Right ventricle myocardium superior (tissue), 1 donor: Measurements from ENCODE around the gene USP20. TPM values are rescaled to one million over a fixed set of nuclear protein-coding genes. Genes with fewer than 3 reads are reported as not detected.

Experiments
- ATAC-seq: fragments of 200-7000 bp; cut with Tn5 transposase; one replicate; pipeline ENCODE4 v1.9.1; 2020; ENCODE audit warnings: mild to moderate bottlenecking; ENCODE audit not compliant: poor library complexity
- DNase-seq: peaks from one replicate; pipeline ENCODE4 v3.0.0-alpha.2; 2020
- intact Hi-C: fragments of 100-400 bp; cut with DNase I; formaldehyde crosslinking; loops from one replicate; pipeline ENCODE4 v1.11.2; 2022
- total RNA-seq: library from RNA; stranded (reverse); fragmentation: NEBNext Ultra II Directional; extraction: Animal tissue kit (Norgen Biotek cat#: 25700); gene quantifications from one replicate; pipeline ENCODE4 v1.2.1, GENCODE V29; 2021
- donor health status: DM: no; HTN: yes; CAD: no; lungs with severe emphysema.

Gene USP20
- total RNA-seq, 1 donor from 2014 or later = 10.4 TPM

DNA sequence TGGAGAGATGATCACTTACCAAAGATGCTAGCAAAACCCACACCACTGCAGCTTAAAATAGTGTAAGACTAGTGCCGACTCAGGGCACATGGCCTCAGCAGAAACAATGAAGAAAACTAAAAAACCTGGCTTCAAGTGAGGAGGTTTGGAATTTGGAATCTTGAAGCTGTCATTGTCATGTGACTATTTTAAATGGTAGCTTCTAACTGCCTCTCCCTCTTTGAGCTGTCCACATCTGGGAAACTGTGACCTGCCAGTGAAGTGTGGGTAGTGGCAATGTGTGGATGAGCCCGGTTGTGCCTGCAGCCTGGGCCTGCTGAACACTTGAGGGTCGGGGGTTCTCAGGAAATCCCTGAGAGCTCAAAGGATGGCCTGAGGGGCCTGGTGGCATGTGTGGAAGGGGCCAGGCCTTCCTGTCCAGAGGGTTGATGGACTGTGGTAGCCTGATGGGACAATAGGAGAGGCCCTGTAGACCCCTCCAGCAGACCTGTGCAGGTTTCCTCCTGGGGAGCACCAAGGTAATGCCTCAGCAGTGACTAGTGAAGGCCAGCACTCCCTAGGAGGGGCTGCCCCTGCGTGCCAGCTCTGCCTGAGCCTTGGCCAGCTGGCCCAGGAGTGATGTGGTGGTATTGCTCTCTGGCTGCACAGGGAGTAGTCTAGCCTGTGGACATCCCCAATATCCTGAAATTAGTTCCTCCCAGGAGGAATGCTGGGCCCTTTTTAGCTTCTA lies 13.6 kb downstream of the USP20 start:
- ATAC-seq (no peak), DNase-seq (no peak)
- intact Hi-C loops = no loop called here

DNA sequence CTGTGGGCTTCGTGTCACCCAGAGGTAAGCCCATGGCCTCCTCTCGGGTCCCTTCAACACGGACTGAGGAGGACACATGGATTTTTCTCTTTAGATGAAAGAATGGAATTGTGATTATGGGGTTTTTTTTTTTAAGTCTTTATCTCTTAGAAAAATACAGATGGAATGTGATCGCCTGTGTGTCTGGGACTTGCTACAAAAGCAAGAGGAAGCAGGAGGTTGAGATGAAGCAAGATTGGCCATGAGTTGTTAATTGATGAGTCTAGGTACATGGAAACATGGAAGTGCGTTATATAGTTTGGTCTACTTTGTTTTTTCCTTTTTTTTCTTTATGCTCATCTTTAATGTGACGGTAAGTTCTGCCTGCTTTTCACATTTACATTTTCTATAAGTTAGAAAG lies 14.6 kb downstream of the USP20 start:
- DNase-seq = no peak
- no peak for ATAC-seq

DNA sequence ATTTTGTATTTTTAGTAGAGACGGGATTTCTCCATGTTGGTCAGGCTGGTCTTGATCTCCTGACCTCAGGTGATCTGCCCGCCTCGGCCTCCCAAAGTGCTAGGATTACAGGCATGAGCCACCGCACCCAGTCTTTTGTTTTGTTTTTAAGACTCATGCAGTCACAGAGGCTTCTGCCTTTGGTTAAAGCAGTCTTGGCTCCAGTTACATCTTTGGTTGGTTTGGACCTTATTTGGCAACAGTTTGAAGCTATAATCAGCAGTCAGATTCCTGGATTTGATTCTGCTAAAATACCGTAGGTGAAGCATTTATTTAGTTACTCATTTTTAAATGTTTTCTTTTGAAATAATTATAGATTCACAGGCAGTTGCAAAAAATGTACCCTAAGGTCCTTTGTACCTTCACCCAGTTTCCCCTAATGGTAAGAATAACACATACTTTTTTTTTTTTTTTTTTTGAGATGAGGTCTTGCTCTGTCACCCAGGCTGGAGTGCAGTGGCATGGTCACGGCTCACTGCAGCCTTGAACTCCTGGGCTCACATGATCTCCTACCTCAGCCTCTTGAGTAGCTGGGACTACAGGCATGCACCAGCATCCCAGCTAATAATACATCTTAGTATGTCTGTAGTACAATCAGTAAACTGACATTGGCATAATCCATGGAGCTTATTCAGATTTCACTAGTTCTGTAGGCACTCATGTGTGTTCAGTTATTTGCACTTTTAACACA lies 15.7 kb downstream of the USP20 start:
- ATAC-seq = no peak
- intact Hi-C loops = no loop called here
- DNase-seq = no peak

More for the DNA sequence above, 14.6 kb downstream of the USP20 start:
- intact Hi-C loops = no loop called here

DNA sequence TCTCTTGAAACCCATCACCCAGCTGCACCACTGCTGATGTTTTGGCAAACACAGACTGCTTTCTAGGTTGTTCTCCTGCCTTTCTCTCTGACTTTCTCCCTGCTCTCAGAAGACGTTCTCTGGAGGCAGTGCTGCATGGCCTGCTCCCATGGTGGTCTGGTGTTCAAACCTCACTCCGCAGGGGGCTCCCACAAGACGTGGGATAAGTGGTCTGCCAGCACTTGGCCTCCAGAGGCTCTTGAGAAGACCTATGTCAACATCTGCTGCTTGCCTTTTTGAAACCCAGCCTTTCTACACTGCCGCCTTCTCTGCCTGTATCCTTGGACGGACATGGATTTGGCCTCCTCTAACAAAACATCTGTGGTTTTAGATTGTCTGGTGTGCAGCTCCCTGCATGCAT lies 16.6 kb downstream of the USP20 start:
- DNase-seq (no peak), ATAC-seq (no peak)
- intact Hi-C loops = no loop called here

DNA sequence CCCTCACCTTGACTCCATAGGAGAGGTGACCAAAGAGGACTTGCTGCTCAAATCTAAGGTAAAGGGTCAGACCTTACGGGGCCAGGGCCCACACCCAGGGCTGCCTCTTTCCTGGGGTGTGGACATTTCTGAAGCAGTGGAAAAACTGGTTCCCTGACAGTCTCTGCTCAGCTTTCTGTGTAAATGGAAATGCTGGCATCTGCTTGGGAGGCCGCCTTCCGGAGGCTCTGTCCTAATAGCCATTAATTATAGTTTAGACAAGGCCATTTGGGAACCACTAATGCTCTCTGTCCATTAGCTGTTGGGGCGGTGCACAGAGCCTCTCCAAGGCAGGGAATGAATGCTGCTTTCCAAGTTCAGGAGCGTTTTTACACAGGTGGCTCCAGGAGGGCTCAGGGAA lies 17.3 kb downstream of the USP20 start:
- intact Hi-C loops = no loop called here
- no peak for DNase-seq
- no peak for ATAC-seq

DNA sequence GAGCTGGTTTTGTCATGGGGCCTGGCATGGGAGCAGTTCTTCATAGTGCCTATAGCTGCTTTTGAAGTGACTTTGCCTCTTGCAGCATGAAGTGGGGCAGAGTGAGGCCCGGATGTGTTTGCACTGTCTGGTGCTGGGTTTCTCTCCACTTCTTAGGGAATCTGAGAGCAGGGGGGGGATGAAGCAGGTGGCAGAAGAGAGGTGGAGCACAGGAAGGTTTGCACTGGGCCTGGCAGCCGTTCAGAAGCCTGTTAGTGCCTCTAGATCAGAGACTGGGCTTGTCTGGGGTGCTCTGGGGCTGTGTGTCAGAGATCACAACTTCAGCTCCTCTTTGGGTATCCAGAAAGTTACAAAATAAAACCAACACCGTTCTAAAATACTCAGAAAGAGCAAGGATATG lies 18.4 kb downstream of the USP20 start:
- intact Hi-C loops = no loop called here
- no peak for ATAC-seq
- DNase-seq = no peak

DNA sequence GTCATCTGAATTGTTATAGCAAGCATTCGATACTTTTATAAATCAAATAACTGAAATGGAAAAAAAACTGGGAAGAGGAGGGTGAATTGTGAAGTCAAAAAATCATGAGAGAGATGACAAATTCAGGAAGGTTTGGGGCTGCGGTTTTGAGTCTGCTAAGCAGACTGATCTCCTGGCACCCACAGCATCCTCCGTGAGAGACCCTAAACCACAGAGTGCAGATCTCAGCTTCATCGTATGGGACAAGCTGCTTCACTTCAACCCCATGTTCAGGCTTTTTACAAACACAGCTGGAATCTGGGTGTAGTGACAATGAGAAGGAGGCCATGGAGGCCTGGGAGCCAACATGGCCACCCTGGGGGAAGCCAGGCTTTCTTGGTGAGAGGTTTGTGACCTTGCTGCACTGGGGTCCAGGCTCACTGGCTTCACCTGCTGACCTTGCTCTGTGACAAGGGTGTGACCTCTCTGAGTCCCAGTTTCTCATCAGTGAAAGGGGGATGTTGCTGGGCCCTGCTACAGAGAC lies 19.4 kb downstream of the USP20 start:
- ATAC-seq (no peak), DNase-seq (no peak)
- intact Hi-C loops = no loop called here

DNA sequence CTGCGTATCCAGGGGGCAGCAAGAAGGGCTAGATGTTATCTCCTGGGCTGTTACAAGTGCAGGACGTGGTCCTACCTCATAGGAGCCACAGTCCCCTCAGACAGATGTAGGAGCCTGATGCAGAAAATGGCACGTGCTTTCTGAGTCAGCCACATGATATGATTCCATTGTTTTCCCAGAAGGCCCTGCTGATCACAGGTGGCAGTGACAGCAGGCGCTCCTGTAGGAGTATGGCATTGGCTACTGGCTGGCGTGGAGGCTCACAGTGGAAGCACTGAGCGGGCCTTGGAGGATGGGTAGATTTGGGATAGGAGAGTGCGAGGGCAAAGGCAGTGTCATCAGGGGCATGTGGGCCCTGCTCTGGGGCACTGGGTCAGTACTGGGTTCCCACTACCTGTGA lies 21.9 kb downstream of the USP20 start:
- DNase-seq (no peak), ATAC-seq (no peak)
- intact Hi-C loops = no loop called here

DNA sequence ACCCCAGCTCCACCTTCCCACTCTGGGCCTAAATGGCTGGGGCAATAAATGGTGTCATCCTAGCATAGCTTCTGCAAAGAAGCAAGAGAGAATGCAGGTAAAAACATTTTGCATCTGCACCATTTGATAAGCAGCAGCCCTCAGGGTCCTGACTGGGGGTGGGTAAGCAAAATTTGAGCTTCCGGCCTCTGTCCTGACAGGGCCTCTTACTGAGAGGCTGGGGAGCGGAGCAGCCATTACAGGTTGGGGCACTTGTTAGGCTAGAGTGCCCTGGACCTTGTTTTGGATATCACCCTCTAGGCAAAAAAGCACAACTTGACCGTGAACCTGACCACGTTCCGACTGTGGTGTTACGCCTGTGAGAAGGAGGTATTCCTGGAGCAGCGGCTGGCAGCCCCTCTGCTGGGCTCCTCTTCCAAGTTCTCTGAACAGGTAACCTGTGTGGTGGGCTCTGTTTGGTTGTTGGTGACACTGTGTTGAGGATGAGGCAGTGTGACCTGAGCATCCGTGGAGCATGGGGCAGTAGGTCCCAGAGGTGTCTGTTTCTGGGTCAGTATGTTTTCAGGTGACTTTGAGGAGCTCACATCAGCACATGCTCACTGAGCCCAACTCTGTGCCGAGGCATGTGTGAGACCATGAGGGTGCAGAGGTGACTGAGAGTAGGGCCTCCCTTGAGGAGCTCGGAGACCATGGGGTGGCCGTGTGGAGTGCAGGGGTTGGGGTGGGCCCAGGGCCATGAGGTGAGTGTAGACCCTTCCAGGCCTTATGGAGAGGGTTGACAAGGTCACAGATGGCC lies 23.1 kb downstream of the USP20 start:
- intact Hi-C loops = no loop called here
- DNase-seq = no peak
- ATAC-seq = no peak

DNA sequence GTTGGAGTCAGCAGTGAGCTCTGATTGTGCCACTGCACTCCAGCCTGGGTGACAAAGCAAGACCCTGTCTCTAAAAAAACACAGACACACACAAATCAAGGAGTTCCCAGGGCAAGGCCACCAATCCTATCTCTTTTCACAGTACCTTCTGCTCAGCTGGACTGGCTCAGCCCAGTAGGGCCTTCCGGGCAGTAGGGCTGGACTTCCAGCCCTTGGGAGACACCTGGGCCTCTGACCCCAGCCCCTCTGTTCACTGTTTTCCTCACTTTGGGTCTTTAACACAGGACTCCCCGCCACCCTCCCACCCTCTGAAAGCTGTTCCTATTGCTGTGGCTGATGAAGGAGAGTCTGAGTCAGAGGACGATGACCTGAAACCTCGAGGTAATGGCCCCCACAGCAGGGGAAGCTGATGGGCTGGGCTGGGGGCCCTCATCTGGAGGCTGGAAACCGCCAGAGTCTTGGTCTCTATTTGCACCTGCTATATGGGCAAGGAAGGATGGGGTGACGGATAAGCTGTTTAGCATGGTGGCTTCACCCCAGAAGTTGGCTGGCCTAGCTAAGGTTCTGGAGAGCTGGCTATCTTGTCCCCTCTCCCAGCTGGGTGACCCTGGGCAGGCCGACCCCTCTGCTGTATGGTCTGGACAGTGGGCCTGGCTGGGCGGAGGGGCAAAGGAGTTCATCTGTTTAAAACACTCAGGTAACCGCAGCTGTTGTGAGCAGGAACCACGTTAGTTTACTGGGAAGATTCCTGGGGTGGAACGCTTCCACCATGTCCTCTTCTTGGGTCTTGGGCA lies 25.6 kb downstream of the USP20 start:
- intact Hi-C loops = no loop called here
- DNase-seq (no peak), ATAC-seq (no peak)

DNA sequence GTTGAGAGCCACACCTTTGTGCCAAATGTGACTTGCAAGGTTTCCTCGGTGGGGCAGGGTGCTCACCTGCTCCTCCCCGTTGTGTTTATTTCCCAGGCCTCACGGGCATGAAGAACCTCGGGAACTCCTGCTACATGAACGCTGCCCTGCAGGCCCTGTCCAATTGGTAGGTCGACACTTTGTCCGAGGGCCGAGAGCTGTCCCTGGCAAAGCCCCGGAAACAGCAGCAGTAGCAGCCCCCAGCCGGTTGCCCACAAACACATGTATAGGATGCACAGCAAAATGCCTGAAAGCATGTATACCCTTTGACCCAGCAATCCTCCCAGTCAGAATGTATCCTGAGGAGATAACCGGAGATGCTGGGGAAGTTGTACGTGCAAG lies 26.2 kb downstream of the USP20 start:
- intact Hi-C loops = no loop called here
- no peak for ATAC-seq
- DNase-seq = no peak

DNA sequence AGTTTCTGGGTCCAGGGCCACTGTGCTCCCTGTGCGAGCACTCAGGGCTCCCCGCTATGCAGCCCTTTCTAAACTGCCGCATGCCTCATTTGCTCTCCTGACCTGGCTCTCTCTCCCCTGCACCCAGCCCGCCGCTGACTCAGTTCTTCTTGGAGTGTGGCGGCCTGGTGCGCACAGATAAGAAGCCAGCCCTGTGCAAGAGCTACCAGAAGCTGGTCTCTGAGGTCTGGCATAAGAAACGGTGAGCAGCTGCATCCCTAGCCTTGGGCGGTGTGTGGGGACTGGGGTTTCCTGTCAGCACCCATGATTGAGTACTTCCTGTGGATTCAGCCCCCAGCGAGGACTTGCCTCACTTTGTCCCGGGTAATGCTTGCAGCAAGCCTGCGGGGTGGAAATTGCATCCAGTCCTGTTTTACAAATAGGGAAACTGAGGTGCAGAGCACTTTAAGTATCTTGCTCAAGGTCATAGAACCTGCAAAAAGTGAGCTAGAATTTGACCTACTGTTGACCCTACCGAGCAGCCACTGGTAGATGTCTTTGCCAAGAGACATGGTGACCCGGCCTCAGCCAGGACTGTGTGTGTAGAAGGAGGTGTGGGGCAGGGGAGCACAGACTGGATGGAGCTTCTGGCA lies 27.9 kb downstream of the USP20 start:
- ATAC-seq (peak; percentile 25), DNase-seq (no peak)
- intact Hi-C loops = no loop called here

DNA sequence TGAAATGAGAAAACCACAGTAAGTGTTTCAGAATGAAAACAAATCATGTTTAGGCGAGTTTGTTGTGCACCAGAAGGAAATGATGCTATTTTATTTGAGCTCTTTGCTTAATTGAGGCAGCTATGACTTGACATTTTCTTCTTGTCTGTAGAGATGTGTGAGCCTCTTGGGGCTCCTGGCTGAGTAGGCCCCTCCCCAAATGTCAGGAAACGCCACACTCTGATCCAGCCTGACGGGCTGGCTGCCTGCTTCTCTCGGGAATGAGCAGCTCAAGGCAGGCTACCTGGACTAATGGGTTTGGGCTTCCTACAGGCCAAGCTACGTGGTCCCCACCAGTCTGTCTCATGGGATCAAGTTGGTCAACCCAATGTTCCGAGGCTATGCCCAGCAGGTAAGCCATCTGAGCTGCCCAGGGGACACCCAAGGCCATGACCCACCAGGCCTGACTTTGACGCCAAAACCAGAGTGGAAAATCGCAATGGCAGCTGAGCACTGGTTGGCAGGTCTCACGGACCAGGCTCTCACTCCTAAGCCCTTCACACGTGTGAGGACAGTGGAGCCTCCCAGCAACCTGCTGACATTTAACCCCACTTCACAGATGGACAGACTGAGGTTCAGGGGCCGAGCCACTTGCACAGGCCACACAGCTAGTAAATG lies 29.9 kb downstream of the USP20 start:
- DNase-seq = no peak

DNA sequence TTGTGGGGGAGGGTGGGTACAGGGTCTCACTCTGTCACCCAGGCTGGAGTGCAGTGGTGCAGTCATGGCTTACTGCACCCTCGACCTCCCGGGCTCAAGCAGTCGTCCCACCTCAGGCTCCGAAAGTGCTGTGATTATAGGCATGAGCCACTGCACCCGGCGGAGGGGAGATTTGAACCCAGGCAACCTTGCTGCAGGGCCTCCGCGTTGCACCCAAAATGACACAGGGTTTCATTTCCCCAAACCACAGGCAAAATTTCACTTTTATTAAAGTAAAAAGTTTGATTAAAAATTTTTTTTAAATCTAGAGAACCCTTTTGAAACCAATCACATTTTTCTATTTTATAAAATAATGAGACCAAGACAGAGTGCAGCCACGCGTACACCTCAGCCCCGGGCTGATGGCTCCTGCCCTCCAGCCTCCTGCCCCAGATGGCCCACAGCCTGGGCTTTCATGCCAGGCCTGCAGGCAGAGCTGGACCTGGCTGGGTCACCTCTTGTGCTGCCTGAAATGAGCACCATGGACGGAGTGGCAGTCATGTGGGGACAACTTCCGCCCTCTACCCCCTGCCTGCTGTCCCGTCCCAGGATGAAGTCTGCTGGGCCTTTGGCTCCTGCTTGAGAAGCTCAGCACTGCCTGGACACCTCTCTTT lies 30.5 kb downstream of the USP20 start:
- ATAC-seq (no peak), DNase-seq (no peak)
- intact Hi-C loops = no loop called here

More for the DNA sequence above, 29.9 kb downstream of the USP20 start:
- intact Hi-C loops = no loop called here
- ATAC-seq = no peak

DNA sequence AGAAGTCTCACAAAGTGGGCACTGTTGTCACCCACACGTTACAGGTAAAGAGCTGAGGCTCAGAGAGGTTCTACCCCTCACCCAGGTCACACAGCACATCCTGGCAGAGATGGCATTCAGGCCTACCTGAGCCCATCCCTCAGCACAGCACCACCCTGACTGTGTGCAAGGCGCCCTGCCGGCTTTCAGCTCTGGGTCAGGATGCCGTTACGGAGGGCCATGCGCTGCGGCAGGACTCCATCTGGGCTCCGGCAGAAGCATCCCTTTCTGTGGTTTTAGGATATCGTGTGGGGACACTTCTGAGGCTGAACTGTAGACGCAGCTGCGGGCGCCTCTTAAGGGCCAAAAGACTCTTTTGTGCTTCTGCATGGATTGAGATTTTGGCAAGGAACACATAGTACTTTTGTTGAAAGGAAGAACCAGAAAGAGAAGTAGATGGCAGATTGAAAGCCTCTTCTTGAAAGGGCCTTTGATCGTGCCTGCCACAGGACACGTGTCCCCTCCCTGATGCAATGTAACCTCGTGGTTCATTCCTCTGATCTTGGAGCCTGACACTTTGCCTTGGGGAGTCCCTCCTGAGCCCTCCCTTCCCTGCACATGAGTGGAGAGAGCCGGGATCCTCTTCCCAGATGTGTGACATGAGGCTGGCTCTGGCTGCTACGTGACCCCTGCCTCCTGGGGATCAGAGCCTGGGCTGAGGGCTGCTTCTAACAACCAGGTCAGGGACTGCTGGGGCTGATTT lies 31.3 kb downstream of the USP20 start:
- no peak for DNase-seq
- intact Hi-C loops = no loop called here
- no peak for ATAC-seq

DNA sequence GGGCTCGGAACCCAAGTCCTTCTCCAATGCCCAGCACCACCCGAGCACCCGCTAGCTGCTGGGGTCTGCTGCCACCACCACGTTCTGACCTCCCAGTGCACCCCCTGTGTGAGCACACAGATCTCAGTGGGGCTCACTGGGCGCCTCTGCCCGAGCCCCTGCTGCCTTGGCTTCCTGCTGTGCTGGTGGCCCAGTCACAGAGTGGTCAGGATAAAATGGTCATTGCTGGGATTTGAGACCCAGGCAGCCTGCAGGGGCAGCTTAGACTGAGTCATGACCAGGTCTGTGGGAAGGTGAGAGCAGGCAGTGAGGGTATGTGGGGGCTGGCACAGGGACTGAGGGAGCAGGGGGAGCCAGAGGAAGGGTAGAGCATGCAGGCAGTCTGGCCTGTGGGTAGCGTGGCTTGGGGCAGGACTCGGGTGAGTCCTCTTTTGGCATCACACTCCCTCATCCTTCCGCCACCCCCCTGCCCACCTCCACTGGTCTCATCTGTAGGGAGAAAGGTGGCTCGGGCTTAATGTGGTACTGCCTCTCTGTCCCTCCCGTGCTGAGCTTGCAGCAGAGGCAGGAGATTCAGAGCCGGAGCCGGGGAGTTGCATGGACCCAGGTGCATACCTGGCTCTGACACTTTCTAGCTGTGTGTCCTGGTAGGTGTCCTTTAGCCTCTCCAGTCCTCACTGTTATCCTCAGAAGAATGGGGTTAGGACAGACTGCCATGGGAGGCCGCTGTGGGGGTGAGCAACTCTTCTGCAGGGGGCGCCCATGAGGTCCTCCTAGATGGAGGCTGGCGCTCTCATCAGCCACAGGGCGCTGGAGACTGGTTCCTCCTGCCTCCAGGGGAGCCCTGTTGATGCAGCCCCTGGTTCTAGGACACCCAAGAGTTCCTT lies 32.1 kb downstream of the USP20 start:
- no peak for DNase-seq
- intact Hi-C loops = no loop called here
- ATAC-seq = no peak
